ENCODE measurements around the gene TSSK6.

Gene TSSK6

GRCh38 chr19:19529783-19530422 is 14.6 kb upstream of the TSSK6 start:
- no peak for DNase-seq

GRCh38 chr19:19528721-19529490 is 13.6 kb upstream of the TSSK6 start, which contains the start of gene YJEFN3:
Gene YJEFN3 (plus strand): TSS chr19:19528911. CDS start chr19:19528933, 22 bp downstream.
- DNase-seq = no peak

GRCh38 chr19:19527674-19528625 is 12.6 kb upstream of the TSSK6 start:
- no peak for DNase-seq

- no peak for DNase-seq
These were observed 12.0 kb upstream of the TSSK6 start for GRCh38 chr19:19527371-19527656.

- no peak for DNase-seq
These were observed 11.4 kb upstream of the TSSK6 start for GRCh38 chr19:19526581-19527370.

GRCh38 chr19:19525611-19526380 is 10.4 kb upstream of the TSSK6 start:
- DNase-seq = no peak

GRCh38 chr19:19524053-19524452 is 8.7 kb upstream of the TSSK6 start:
- DNase-seq = no peak

- DNase-seq = no peak
These were observed 7.8 kb upstream of the TSSK6 start for GRCh38 chr19:19523177-19523576.

GRCh38 chr19:19520989-19521388 is 5.6 kb upstream of the TSSK6 start:
- no peak for DNase-seq

- DNase-seq = no peak
These were observed 1.9 kb upstream of the TSSK6 start for GRCh38 chr19:19517235-19517619.

GRCh38 chr19:19515642-19516519 is 533 bp upstream of the TSSK6 start, which contains the start of gene NDUFA13:
Gene NDUFA13 (plus strand): TSS chr19:19516225. CDS start chr19:19516239, 14 bp downstream.
- DNase-seq = peak; percentile 90

GRCh38 chr19:19514215-19514657 is 1.1 kb downstream of the TSSK6 start:
- DNase-seq = no peak

GRCh38 chr19:19513682-19514081 is 1.7 kb downstream of the TSSK6 start:
- DNase-seq = no peak

GRCh38 chr19:19510432-19510831 is 4.9 kb downstream of the TSSK6 start:
- no peak for DNase-seq

- no peak for DNase-seq
These were observed 7.1 kb downstream of the TSSK6 start for GRCh38 chr19:19508217-19508616.

GRCh38 chr19:19507354-19507753 is 8.0 kb downstream of the TSSK6 start:
- no peak for DNase-seq

GRCh38 chr19:19506592-19506991 is 8.8 kb downstream of the TSSK6 start:
- DNase-seq = no peak

- DNase-seq = no peak
These were observed 9.6 kb downstream of the TSSK6 start for GRCh38 chr19:19505669-19506326.

- no peak for DNase-seq
These were observed 10.3 kb downstream of the TSSK6 start for GRCh38 chr19:19504754-19505668.
